Measurements from ENCODE around the gene ATP2B3. TPM values are rescaled to one million over a fixed set of nuclear protein-coding genes. Genes with fewer than 3 reads are reported as not detected.

The ATP2B3 gene
- total RNA-seq (2012; rRNA removed), result not detected in 2 replicates

DNA sequence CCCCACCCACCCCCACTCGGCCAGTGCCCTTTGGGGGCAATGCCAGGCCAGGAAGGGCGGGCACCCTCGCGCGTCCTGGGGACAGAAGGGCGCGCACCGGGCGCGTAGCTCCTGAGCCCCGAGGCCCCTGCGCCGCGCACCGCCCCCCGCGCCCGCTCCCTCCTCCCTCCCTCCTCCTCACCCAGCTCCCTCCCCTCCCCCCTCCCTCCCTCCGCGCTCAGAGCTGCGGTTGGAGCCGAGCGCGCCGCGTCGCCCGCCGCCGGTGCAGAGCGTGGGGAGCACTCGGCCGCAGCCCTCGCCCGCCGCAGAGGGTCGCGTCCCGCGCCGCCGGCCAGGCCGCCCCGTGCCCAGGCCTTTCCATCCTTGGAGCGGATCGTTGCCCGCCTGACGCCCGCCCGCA lies at the start of gene ATP2B3:
Gene ATP2B3 (plus strand): TSS at position 220 of the 400 bp plus-strand sequence. CDS start 18,606 bp downstream, outside the sequence.
- Histone ChIP-seq H3K9ac (ENCODE audit: low read depth, low read length) (no peak within 1 kb of the TSS), H3K36me3 (ENCODE audit: insufficient read depth, low read length) (no peaks in the 10 kb centered on the region), H3K27me3 (ENCODE audit: control insufficient read depth, insufficient read depth, low read length) (peaks cover 3% of the 10 kb centered on the region), H3K4me3 (ENCODE audit: low read length) (no peak within 1 kb of the TSS), H3K4me2 (ENCODE audit: low read length) (no peak within 1 kb of the TSS), H3K4me1 (ENCODE audit: control insufficient read depth, insufficient read depth, low read length) (peaks cover 12% of the 10 kb centered on the region), H3K9me3 (replicated peaks; ENCODE audit: low read length) (no peaks in the 10 kb centered on the region)

DNA sequence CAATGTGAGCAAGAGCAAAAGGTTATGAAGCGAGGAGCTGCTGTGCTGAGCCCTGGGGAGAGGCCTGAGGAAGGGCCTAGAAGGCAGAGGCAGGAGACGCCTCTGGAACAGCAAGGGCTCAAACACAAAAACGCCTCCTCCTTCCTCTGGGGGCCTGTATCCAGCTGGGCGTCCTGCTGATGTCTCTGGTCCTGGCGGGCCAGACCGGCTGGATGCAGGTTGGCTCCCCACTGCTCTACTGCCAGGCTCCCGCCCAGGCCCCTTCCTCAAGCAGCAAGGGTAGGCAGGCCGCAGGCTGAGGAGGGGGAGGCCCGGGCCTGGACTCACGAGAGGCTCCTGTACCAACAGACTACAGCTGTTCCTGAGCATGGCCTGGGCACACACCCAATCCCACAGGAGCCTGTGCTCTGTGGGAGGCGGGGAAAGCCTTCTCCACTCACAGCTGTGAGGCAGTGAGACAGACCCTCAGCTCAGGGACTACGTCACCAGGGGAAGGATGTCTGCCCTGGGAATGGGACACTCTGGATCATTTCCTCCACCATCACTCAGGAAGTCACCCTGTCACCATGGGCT lies 49.3 kb upstream of the ATP2B3 start:
- Histone ChIP-seq H3K27me3 (ENCODE audit: control insufficient read depth, insufficient read depth, low read length) (no peaks in the 10 kb centered on the region), H3K4me3 (ENCODE audit: low read length) (no peak overlapping the region), H3K4me2 (ENCODE audit: low read length) (peak overlapping the region; percentile 27), H3K36me3 (ENCODE audit: insufficient read depth, low read length) (peaks cover 3% of the 10 kb centered on the region), H3K9me3 (replicated peaks; ENCODE audit: low read length) (no peaks in the 10 kb centered on the region), H3K9ac (ENCODE audit: low read depth, low read length) (no peak overlapping the region), H3K4me1 (ENCODE audit: control insufficient read depth, insufficient read depth, low read length) (peaks cover 11% of the 10 kb centered on the region)

DNA sequence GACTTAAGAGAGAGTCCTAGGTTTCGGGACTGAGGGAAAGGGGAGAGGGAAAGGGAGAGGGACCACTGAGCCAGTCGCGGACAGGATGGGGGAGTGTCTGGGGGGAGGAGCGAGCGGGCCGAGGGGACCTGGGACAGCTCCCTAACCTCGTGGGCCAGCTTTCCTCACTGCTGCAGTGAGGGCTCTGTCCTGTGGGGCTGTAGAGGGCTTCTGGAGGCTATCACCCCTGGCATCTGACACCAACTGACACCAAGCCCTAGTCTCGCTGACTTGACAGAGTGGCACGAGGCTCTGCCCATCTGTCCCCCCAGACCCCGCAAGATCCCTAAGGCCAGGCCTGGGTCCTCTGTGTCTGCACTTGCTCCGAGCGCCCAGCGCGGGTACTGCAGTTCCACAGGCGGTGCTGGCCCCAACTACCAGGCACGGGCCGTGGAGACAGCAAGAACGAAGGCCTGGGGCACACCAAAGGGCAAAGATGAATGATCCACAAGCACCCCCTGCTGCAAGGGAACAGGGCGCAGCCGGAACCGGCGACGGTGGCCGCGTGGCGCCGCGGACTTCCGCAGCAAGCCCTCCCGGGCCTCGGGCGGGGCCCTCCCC lies 47.5 kb upstream of the ATP2B3 start:
- Histone ChIP-seq H3K9ac (ENCODE audit: low read depth, low read length) (peak overlapping the region; percentile 62), H3K4me2 (ENCODE audit: low read length) (peak overlapping the region; percentile 94), H3K36me3 (ENCODE audit: insufficient read depth, low read length) (no peaks in the 10 kb centered on the region), H3K4me3 (ENCODE audit: low read length) (peak overlapping the region; percentile 74), H3K27me3 (ENCODE audit: control insufficient read depth, insufficient read depth, low read length) (no peaks in the 10 kb centered on the region), H3K9me3 (replicated peaks; ENCODE audit: low read length) (no peaks in the 10 kb centered on the region), H3K4me1 (ENCODE audit: control insufficient read depth, insufficient read depth, low read length) (peaks cover 12% of the 10 kb centered on the region)

DNA sequence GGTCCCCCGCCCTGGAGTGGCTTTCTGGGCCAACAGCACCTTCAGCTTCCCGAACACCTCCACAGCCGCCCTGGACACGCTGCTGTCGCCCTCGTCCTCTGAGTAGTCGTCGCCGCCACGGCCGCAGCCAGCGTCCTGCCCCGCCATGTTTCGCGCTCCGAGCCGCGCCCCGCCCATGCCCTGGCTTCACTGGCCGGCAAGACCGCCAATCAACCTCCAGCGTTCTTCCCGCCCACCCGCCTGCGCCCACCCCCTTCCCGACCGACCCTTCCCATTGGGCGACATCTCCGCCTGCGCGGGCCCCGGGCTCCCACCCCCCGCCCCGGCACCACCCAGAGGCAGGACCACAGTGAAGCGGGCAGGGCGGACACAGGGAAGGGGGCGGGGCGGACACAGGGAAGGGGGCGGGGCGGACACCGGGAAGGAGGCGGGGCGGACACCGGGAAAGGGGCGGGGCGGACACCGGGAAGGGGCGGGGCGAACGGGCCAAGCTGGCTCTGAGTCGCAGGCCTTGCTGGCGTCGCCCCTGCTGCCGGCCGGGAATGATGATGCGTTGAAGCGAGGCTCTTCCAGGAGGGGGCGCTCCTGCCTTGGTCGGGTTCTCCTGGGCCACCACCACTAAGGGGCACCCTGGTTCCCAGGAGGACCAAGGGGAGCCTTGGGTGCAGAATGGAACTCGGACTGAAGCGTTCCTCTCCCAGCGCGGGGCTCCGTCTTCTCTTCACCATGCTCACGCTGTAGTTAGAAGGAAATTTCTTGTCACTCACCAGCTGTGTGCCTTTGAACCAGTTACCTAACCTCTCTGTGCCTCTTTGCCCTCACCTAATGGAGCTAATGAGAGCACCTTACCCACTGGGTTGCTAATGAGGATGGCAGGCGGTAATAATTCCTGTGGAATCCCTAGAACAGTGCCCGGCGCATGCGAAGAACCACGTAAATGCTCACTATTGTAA lies 46.8 kb upstream of the ATP2B3 start, which contains the start of gene HAUS7:
Gene HAUS7 (minus strand): TSS at position 166 of the 953 bp plus-strand sequence. CDS start 19 bp downstream, at position 147.
- no peaks in the 10 kb centered on the region for H3K27me3 ChIP-seq (ENCODE audit: control insufficient read depth, insufficient read depth, low read length)
- H3K4me1 ChIP-seq (ENCODE audit: control insufficient read depth, insufficient read depth, low read length), result peaks cover 18% of the 10 kb centered on the region
- H3K9me3 ChIP-seq (replicated peaks; ENCODE audit: low read length), result no peaks in the 10 kb centered on the region
- H3K36me3 ChIP-seq (ENCODE audit: insufficient read depth, low read length), result no peaks in the 10 kb centered on the region
- peak within 1 kb of the TSS; percentile 94 for H3K4me2 ChIP-seq (ENCODE audit: low read length)
- peak within 1 kb of the TSS; percentile 74 for H3K4me3 ChIP-seq (ENCODE audit: low read length)
- H3K9ac ChIP-seq (ENCODE audit: low read depth, low read length), result peak within 1 kb of the TSS; percentile 62

DNA sequence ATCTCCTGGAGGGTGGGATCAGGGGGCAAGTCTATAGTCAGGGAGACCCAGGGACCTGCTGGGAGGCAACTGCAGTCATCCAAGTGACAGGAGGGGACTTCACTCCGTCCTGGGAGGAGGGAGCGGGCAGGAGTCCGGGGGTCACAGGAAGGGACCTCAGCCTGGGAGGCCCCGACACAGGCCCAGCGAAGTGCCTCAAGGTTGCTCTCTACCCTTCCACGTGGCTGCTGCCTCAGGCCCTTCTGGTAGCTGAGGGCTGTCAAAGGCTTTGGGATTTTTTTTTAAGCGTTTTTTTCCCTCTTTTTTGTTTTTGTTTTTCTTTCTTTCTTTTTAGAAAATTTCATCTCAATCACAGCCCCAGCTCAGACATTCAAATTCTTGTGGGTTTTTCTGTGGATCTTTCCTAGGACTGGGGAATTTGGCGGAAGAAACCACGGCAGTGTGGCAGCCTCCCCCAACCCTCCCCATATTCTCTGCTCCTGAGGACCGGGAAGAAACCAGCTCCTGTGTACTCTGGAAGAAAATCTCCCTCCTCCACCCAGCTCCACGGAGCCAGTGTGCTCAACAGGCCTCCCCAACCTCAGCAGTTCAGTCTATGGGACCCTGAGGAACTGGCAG lies 45.7 kb upstream of the ATP2B3 start:
- Histone ChIP-seq H3K9me3 (replicated peaks; ENCODE audit: low read length) (no peaks in the 10 kb centered on the region), H3K9ac (ENCODE audit: low read depth, low read length) (no peak overlapping the region), H3K4me3 (ENCODE audit: low read length) (no peak overlapping the region), H3K4me1 (ENCODE audit: control insufficient read depth, insufficient read depth, low read length) (peaks cover 23% of the 10 kb centered on the region), H3K4me2 (ENCODE audit: low read length) (no peak overlapping the region), H3K36me3 (ENCODE audit: insufficient read depth, low read length) (no peaks in the 10 kb centered on the region), H3K27me3 (ENCODE audit: control insufficient read depth, insufficient read depth, low read length) (no peaks in the 10 kb centered on the region)

DNA sequence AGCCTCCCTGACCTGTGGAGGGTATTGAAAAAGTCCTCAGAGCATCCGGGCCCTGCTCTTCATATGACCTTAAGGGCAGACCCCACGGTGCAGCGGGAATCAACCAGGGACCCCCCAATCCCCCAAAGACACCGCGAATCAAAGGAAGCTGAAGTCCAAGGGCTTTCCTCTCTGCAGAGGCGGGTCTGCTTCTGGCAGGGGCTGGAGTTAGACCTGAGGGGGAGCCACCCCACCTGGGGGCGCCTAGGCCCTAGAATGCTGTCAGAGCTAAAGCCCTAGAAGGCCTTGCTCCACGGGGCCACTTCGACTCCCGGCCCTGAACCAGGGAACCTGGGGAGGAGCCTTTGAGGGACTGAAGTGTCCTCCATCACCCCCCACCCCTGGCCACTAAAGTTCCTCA lies 44.3 kb upstream of the ATP2B3 start:
- no peak overlapping the region for H3K9ac ChIP-seq (ENCODE audit: low read depth, low read length)
- no peaks in the 10 kb centered on the region for H3K36me3 ChIP-seq (ENCODE audit: insufficient read depth, low read length)
- H3K4me2 ChIP-seq (ENCODE audit: low read length), result no peak overlapping the region
- H3K4me3 ChIP-seq (ENCODE audit: low read length), result no peak overlapping the region
- H3K27me3 ChIP-seq (ENCODE audit: control insufficient read depth, insufficient read depth, low read length), result no peaks in the 10 kb centered on the region
- peaks cover 30% of the 10 kb centered on the region for H3K4me1 ChIP-seq (ENCODE audit: control insufficient read depth, insufficient read depth, low read length)
- no peaks in the 10 kb centered on the region for H3K9me3 ChIP-seq (replicated peaks; ENCODE audit: low read length)

DNA sequence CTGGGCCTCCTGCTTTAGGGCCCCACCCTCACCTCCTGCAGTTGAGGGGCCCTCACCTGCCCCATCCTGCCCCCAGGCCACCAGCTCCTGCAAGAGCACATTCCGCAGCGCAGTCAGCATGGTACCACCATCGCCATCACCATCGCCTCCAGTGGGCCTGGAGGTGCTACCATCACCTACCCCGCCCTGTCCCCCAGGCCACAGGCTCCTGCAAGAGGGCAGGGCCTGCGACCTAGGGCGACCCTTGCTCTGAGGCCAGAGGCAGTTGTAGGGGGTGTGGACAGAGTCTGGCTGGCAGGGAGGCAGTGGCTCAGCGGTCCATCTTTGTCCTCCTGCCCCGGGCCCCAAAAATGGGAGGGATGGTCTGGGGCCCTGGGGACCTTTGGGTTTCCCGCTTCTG lies 43.2 kb upstream of the ATP2B3 start:
- Histone ChIP-seq H3K9ac (ENCODE audit: low read depth, low read length) (no peak overlapping the region), H3K4me3 (ENCODE audit: low read length) (no peak overlapping the region), H3K27me3 (ENCODE audit: control insufficient read depth, insufficient read depth, low read length) (no peaks in the 10 kb centered on the region), H3K4me1 (ENCODE audit: control insufficient read depth, insufficient read depth, low read length) (peaks cover 24% of the 10 kb centered on the region), H3K4me2 (ENCODE audit: low read length) (no peak overlapping the region), H3K9me3 (replicated peaks; ENCODE audit: low read length) (no peaks in the 10 kb centered on the region), H3K36me3 (ENCODE audit: insufficient read depth, low read length) (no peaks in the 10 kb centered on the region)

DNA sequence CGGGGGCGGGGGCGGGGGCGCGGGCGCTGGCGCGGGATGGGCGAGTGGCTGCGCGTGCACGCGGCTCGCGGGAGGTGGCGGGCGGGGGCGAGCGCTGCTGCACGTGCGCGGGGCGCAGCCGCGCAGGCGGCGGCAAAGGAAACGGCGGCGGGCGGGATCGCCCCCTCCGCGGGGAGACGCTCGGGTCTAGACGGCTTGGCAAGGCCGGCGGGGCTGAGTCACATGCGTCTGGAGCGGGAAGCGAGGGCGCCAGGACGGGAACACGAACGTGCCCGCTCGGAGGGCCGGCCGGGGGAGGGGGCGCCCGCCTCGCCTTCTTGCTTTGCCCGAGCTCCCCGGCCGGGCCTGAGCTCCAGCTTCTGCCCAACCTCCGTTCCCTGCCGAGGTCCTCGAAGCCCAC lies 42.7 kb upstream of the ATP2B3 start:
- H3K4me2 ChIP-seq (ENCODE audit: low read length), result peak overlapping the region; percentile 49
- H3K4me1 ChIP-seq (ENCODE audit: control insufficient read depth, insufficient read depth, low read length), result peaks cover 20% of the 10 kb centered on the region
- peak overlapping the region; percentile 39 for H3K4me3 ChIP-seq (ENCODE audit: low read length)
- no peaks in the 10 kb centered on the region for H3K36me3 ChIP-seq (ENCODE audit: insufficient read depth, low read length)
- no peaks in the 10 kb centered on the region for H3K9me3 ChIP-seq (replicated peaks; ENCODE audit: low read length)
- no peak overlapping the region for H3K9ac ChIP-seq (ENCODE audit: low read depth, low read length)
- H3K27me3 ChIP-seq (ENCODE audit: control insufficient read depth, insufficient read depth, low read length), result no peaks in the 10 kb centered on the region

DNA sequence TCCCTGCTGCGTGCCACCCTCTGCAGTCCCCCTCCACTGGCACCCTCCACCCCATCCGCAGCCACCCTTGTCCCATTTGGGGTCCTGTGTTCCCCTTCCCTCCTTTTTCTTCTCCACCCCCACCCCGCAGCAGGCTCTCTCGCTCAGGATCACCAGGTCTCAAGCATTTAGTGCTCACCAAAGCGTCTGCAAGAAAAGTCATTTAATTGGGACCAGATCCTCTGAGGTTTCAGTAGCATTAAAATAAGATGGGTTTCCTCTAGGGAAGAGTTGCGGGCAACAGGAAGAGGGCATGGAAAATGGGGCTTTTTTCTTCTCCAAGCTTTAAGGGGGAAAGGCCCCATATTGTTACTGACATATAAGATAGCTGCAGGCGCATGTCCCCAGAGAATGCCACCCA lies 42.2 kb upstream of the ATP2B3 start:
- Histone ChIP-seq H3K4me2 (ENCODE audit: low read length) (no peak overlapping the region), H3K36me3 (ENCODE audit: insufficient read depth, low read length) (no peaks in the 10 kb centered on the region), H3K27me3 (ENCODE audit: control insufficient read depth, insufficient read depth, low read length) (no peaks in the 10 kb centered on the region), H3K4me1 (ENCODE audit: control insufficient read depth, insufficient read depth, low read length) (peaks cover 20% of the 10 kb centered on the region), H3K4me3 (ENCODE audit: low read length) (no peak overlapping the region), H3K9me3 (replicated peaks; ENCODE audit: low read length) (no peaks in the 10 kb centered on the region), H3K9ac (ENCODE audit: low read depth, low read length) (no peak overlapping the region)

DNA sequence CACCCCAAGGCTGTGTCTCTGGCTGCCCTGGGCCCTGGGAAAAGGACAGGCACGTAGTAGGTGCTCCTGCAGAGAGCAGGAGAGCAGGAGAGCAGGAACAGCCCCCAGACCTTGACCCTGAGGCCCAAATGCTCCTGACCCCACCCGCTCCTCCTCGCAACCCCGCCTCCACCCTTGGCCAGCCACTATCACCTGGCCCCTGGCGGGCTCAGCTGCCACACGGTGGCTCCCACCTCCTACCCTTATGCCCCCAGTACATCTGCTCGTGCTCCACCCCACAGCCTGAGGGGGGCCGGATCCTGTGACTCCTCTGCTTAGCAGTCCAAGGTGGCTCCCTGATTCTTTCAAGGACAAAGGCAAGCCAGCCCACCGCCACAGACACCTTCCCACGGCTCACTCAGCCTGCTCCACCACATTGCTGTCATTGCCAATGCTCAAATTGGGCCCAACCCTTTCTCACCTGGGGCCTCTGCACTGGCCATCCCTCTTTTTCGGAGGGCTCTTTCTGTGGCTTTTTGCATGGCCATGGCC lies 41.6 kb upstream of the ATP2B3 start:
- peaks cover 20% of the 10 kb centered on the region for H3K4me1 ChIP-seq (ENCODE audit: control insufficient read depth, insufficient read depth, low read length)
- no peaks in the 10 kb centered on the region for H3K27me3 ChIP-seq (ENCODE audit: control insufficient read depth, insufficient read depth, low read length)
- no peak overlapping the region for H3K4me2 ChIP-seq (ENCODE audit: low read length)
- no peak overlapping the region for H3K4me3 ChIP-seq (ENCODE audit: low read length)
- no peaks in the 10 kb centered on the region for H3K9me3 ChIP-seq (replicated peaks; ENCODE audit: low read length)
- no peak overlapping the region for H3K9ac ChIP-seq (ENCODE audit: low read depth, low read length)
- no peaks in the 10 kb centered on the region for H3K36me3 ChIP-seq (ENCODE audit: insufficient read depth, low read length)
